ENCODE measurements around the gene DUOXA1.
"Not testable (repeated sequence)": the region's sequence is repeated elsewhere in the genome, so short reads cannot be mapped to it uniquely, and the experiment has no call there.

DUOXA1 gene

DNA sequence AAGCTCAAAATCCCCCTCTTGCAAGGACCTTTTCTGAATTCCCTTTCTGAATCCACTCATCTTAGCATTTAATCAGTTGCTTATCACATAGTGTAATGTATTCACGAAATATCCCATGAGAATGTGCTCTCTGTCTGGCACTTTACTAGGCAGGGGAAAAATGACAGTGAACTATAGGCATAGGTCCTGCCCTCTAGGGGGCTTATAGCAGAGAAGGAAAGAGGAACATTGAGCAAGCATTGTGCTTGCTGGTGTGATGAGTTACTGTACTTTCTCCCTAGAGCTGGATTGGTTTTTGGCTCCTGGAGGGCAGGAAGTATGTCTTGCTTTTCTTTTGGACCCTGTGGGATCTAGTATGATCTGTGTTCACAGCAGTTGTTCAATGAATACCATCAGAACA, 42.2 kb downstream of the DUOXA1 start:
- DNase-seq = no peak

DNA sequence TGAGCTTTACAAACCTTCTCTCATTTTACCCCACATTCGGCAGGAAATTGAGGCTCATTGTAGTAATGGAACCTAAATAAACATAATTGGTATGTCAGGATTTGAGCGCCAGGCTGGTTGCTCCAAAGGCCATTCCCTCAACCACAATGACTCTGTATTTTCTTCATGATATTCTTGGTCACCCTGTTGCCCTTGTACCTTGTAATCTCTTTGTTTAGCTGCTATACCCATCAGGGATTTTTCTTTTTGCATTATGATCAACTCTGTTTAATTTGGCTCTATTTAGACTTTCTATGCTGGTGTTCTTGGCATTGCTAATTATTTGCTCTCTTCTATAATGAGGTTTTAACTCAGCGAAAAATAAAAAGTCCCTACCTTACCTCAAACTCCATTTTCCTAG, 45.5 kb downstream of the DUOXA1 start:
- no peak for DNase-seq

- DNase-seq = no peak
Measured at GRCh38 chr15:45083223-45083622, 46.5 kb downstream of the DUOXA1 start.

- not testable (repeated sequence) for DNase-seq
Measured at GRCh38 chr15:45082412-45082811, 47.3 kb downstream of the DUOXA1 start.

GRCh38 chr15:45080593-45080992, 49.1 kb downstream of the DUOXA1 start:
- not testable (repeated sequence) for DNase-seq

- DNase-seq = not testable (repeated sequence)
Measured at GRCh38 chr15:45079628-45080246, 49.9 kb downstream of the DUOXA1 start.

DNA sequence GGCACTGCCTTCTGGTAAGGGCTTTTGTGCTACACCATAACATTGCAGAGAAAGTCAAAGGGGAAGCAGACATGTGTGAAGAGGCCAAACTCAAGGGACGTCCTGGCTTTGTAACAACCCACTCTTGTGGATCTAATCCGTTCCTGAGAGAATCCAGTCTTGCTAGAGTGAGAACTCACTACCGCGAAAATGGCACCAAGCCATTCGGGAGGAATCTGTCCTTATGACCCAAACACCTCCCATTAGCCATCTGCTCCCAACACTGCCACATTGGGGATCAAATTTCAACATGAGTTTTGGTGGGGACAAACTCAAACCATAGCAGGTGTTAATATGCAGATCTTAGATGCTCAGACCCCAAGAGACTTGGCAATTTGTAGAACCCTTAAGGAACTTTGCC, 50.5 kb downstream of the DUOXA1 start:
- peak in 1 of 2 experiments; percentile 51 for DNase-seq

DNA sequence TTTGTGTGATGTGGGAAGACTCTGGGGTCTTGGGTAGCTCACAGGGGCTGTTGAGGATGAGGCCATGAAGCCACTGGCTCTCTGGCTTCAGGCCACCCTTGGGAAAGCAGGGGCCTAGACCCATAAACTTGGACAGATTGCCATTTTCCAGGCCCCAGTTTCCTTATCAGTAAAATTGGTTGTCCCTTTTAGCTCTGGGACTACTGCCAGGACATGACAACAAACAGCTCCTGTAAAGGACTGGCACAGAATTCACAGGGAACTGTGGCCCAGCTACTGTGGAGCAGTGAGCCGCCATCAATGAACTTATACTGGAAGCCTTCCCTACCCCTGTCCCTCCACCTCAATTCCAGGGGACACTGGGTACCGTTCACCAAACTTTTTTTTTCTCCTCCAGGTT, 52.3 kb downstream of the DUOXA1 start:
- not testable (repeated sequence) for DNase-seq

DNA sequence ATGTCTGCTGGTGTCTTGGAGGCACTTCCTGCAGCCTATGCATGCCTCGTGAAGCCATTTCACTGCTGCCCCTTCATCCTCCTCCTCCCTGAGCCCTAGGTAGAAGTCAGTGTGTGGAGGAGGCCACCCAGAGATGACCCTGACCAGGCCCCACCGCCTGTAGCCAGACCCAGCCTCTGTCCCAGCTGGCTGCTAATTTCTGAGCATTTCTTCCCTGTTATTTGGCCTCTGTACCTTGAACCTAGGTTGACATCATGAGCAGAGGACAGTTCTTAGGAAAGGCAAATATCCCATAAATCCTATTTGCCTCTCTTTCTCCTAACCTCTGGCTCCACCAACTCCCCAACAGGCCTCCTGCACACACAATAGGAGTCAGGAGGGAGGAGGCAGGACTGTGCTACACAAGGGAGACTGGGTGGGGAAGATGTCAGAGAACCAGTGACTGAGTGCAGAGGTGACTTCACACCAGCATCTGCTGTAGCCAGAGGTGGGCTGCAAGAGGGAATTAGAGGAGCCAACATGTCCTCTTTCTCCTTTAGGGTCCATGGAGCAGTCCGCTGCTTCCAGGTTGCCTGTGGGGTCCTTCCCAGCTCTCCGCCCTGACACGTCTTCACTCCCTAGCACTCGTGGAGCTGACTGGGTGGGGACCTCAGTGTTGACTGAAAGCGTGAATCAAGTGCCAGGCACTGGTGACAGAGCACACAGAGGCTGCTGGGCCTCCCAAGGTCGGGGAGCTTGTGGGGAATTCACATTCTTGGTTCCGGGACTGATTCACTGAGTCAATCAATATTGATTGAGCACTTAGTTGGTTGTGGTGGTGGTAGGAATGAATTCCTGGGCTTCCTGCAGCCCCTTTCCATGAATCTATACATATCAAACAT, 54.0 kb downstream of the DUOXA1 start:
- not testable (repeated sequence) for DNase-seq

DNA sequence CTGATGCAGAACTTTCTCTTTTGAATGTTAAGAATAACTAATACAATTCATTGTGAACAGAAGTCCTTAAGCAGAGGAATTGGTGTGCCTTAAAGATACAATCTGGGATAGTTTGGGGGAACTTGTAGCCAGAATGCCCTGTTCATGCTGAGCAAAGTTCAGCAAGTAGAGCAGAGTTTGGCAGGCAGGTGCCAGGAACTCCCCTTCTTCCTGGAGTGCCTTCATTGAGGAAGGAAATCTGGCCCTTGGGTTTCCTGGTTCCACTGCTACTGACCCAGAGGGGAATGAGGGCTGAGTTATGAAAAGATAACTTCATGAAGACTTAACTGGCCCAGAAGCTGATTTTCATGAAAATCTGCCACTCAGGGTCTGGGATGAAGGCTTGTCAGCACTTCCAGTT, 56.1 kb downstream of the DUOXA1 start:
- not testable (repeated sequence) for DNase-seq

- DNase-seq = not testable (repeated sequence)
Measured at GRCh38 chr15:45069942-45070360, 59.7 kb downstream of the DUOXA1 start.
